Trophoblast cell (in vitro differentiated cells and primary cell): ENCODE results near the gene XYLT1.

Experiments
- DNase-seq, 2 donors: peaks; one replicate each; pipeline ENCODE4 v3.0.0-alpha.2; 2016
- H2AFZ ChIP-seq: 2 replicates; pipeline ENCODE4 v1.6.1; 2013; ENCODE audit warnings: low read length, moderate library complexity, mild to moderate bottlenecking; ENCODE audit not compliant: insufficient read depth, poor library complexity
- H2AK5ac ChIP-seq: 2 replicates; pipeline ENCODE4 v1.6.1; 2013; ENCODE audit warnings: mild to moderate bottlenecking, low read length
- H2BK120ac ChIP-seq: 2 replicates; pipeline ENCODE4 v1.6.1; 2013; ENCODE audit warnings: low read length, mild to moderate bottlenecking, moderate library complexity; ENCODE audit not compliant: insufficient read depth, poor library complexity
- H2BK12ac ChIP-seq: 2 replicates; pipeline ENCODE4 v1.6.1; 2013; ENCODE audit warnings: mild to moderate bottlenecking, low read length, moderate library complexity
- H2BK5ac ChIP-seq: 2 replicates; pipeline ENCODE4 v1.6.1; 2013; ENCODE audit warnings: low read length, low read depth, moderate library complexity, mild to moderate bottlenecking; ENCODE audit not compliant: poor library complexity
- H3K14ac ChIP-seq: 2 replicates; pipeline ENCODE4 v1.6.1; 2013; ENCODE audit warnings: mild to moderate bottlenecking, low read length
- H3K18ac ChIP-seq: 2 replicates; pipeline ENCODE4 v1.6.1; 2013; ENCODE audit warnings: mild to moderate bottlenecking, low read length
- H3K23ac ChIP-seq: 2 replicates; pipeline ENCODE4 v1.6.1; 2013; ENCODE audit warnings: low read length
- H3K27ac ChIP-seq: 2 replicates; pipeline ENCODE4 v1.5.1; 2013; ENCODE audit warnings: low read depth, mild to moderate bottlenecking, inconsistent platforms, low read length, moderate library complexity
- H3K27me3 ChIP-seq: 2 replicates; pipeline ENCODE4 v1.6.1; 2013; ENCODE audit warnings: inconsistent platforms, mild to moderate bottlenecking, low read length, moderate library complexity; ENCODE audit not compliant: insufficient read depth
- H3K36me3 ChIP-seq, 2 experiments: 1 replicate in 1 of 2; 2 replicates in 1 of 2; pipeline ENCODE4 v1.6.1; 2013; ENCODE audit warnings: low read length in 2 of 2, mild to moderate bottlenecking in 2 of 2, moderate library complexity in 1 of 2; ENCODE audit not compliant: insufficient read depth in 2 of 2, control insufficient read depth in 1 of 2
- H3K4ac ChIP-seq: 2 replicates; pipeline ENCODE4 v1.6.1; 2013; ENCODE audit warnings: low read depth, mild to moderate bottlenecking, low read length, moderate library complexity
- H3K4me1 ChIP-seq, 2 experiments: 1 replicate in 1 of 2; 2 replicates in 1 of 2; pipeline ENCODE4 v1.6.1; 2013; ENCODE audit warnings: low read length in 2 of 2, mild to moderate bottlenecking in 2 of 2, moderate library complexity in 1 of 2; ENCODE audit not compliant: insufficient read depth in 2 of 2, control insufficient read depth in 1 of 2
- H3K4me2 ChIP-seq: 2 replicates; pipeline ENCODE4 v1.6.1; 2013; ENCODE audit warnings: inconsistent platforms, mild to moderate bottlenecking, low read length, moderate library complexity
- H3K4me3 ChIP-seq: 2 replicates; pipeline ENCODE4 v1.5.1; 2013; ENCODE audit warnings: mild to moderate bottlenecking, low read depth, low read length, inconsistent platforms
- H3K79me1 ChIP-seq: one replicate; pipeline ENCODE4 v1.6.1; 2013; ENCODE audit warnings: low read length
- H3K79me2 ChIP-seq: 2 replicates; pipeline ENCODE4 v1.6.1; 2013; ENCODE audit warnings: low read length, mild to moderate bottlenecking; ENCODE audit not compliant: control insufficient read depth, insufficient read depth, poor library complexity
- H3K9ac ChIP-seq: 2 replicates; pipeline ENCODE4 v1.6.1; 2013; ENCODE audit warnings: mild to moderate bottlenecking, low read length
- H3K9me3 ChIP-seq: 2 replicates; pipeline ENCODE4 v1.6.1; 2013; ENCODE audit warnings: low read depth, mild to moderate bottlenecking, control low read depth, inconsistent platforms, low read length; ENCODE audit not compliant: insufficient read depth
- H4K12ac ChIP-seq: 2 replicates; pipeline ENCODE4 v1.6.1; 2013; ENCODE audit warnings: low read depth, mild to moderate bottlenecking, low read length, moderate library complexity
- H4K8ac ChIP-seq: 2 replicates; pipeline ENCODE4 v1.6.1; 2013; ENCODE audit warnings: low read depth, mild to moderate bottlenecking, low read length, moderate library complexity
- H4K91ac ChIP-seq: one replicate; pipeline ENCODE4 v1.6.1; 2013; ENCODE audit warnings: low read depth, mild to moderate bottlenecking, low read length, moderate library complexity
- WGBS: extraction: QIAGEN DNeasy Blood & Tissue Kit; methylation state at CpG from one replicate; pipeline ENCODE4 v1.1.7; 2013; ENCODE audit warnings: missing lambda C conversion rate; ENCODE audit not compliant: insufficient read length, insufficient coverage; ENCODE audit errors: extremely low coverage; 5-methylcytosine and 5-hydroxymethylcytosine counted together

Gene XYLT1

GRCh38 chr16:17213974-17214373 is 256.8 kb downstream of the XYLT1 start:
- no peak overlapping the region for H3K14ac ChIP-seq
- H4K12ac ChIP-seq: no peak overlapping the region
- no peak overlapping the region for H4K91ac ChIP-seq
- H3K9me3 ChIP-seq: no peaks in the 10 kb centered on the region
- H2BK5ac ChIP-seq: no peak overlapping the region
- no peak overlapping the region for H3K4me2 ChIP-seq
- no peaks in the 10 kb centered on the region for H3K27me3 ChIP-seq
- H3K4ac ChIP-seq: no peak overlapping the region
- H3K9ac ChIP-seq: no peak overlapping the region
- H3K23ac ChIP-seq: no peak overlapping the region
- no peak overlapping the region for H3K4me3 ChIP-seq
- H3K36me3 ChIP-seq: no peaks in the 10 kb centered on the region
- no peak overlapping the region for H3K18ac ChIP-seq
- no peak overlapping the region for H3K27ac ChIP-seq
- H2BK12ac ChIP-seq: no peak overlapping the region
- H3K4me1 ChIP-seq: no peaks in the 10 kb centered on the region
- no CpG with 5 or more reads among the region's 3 CpGs for WGBS
- no peak overlapping the region for H4K8ac ChIP-seq
- H3K79me2 ChIP-seq: no peaks in the 10 kb centered on the region
- DNase-seq: no peak
- no peak overlapping the region for H2AK5ac ChIP-seq
- no peaks in the 10 kb centered on the region for H3K79me1 ChIP-seq
- H2AFZ ChIP-seq: no peak overlapping the region
- H2BK120ac ChIP-seq: no peak overlapping the region

GRCh38 chr16:17213025-17213424 is 257.7 kb downstream of the XYLT1 start:
- H3K79me1 ChIP-seq: no peaks in the 10 kb centered on the region
- H2BK5ac ChIP-seq: no peak overlapping the region
- no peak overlapping the region for H3K9ac ChIP-seq
- WGBS: no CpG with 5 or more reads among the region's 2 CpGs
- H3K27me3 ChIP-seq: no peaks in the 10 kb centered on the region
- H3K14ac ChIP-seq: no peak overlapping the region
- H3K27ac ChIP-seq: no peak overlapping the region
- H2AK5ac ChIP-seq: no peak overlapping the region
- no peaks in the 10 kb centered on the region for H3K9me3 ChIP-seq
- H3K4me1 ChIP-seq: no peaks in the 10 kb centered on the region
- H2BK12ac ChIP-seq: no peak overlapping the region
- no peak overlapping the region for H2BK120ac ChIP-seq
- H4K12ac ChIP-seq: no peak overlapping the region
- H4K8ac ChIP-seq: no peak overlapping the region
- no peak overlapping the region for H2AFZ ChIP-seq
- no peak overlapping the region for H3K4me2 ChIP-seq
- no peak overlapping the region for H3K4ac ChIP-seq
- H4K91ac ChIP-seq: no peak overlapping the region
- H3K23ac ChIP-seq: no peak overlapping the region
- H3K18ac ChIP-seq: no peak overlapping the region
- DNase-seq: no peak
- H3K79me2 ChIP-seq: no peaks in the 10 kb centered on the region
- H3K36me3 ChIP-seq: no peaks in the 10 kb centered on the region
- no peak overlapping the region for H3K4me3 ChIP-seq

GRCh38 chr16:17212606-17213005 is 258.2 kb downstream of the XYLT1 start:
- no peak overlapping the region for H4K12ac ChIP-seq
- H3K9me3 ChIP-seq: no peaks in the 10 kb centered on the region
- H3K14ac ChIP-seq: no peak overlapping the region
- DNase-seq: no peak
- H3K18ac ChIP-seq: no peak overlapping the region
- H2AFZ ChIP-seq: no peak overlapping the region
- no peak overlapping the region for H3K4ac ChIP-seq
- no peaks in the 10 kb centered on the region for H3K79me2 ChIP-seq
- H3K4me2 ChIP-seq: no peak overlapping the region
- H3K4me1 ChIP-seq: no peaks in the 10 kb centered on the region
- H3K23ac ChIP-seq: no peak overlapping the region
- H2AK5ac ChIP-seq: no peak overlapping the region
- H3K27me3 ChIP-seq: no peaks in the 10 kb centered on the region
- H2BK5ac ChIP-seq: no peak overlapping the region
- H3K27ac ChIP-seq: no peak overlapping the region
- no peaks in the 10 kb centered on the region for H3K36me3 ChIP-seq
- no peak overlapping the region for H4K8ac ChIP-seq
- H2BK12ac ChIP-seq: no peak overlapping the region
- H3K4me3 ChIP-seq: no peak overlapping the region
- H3K9ac ChIP-seq: no peak overlapping the region
- WGBS: no CpG with 5 or more reads among the region's 6 CpGs
- H2BK120ac ChIP-seq: no peak overlapping the region
- no peaks in the 10 kb centered on the region for H3K79me1 ChIP-seq
- H4K91ac ChIP-seq: no peak overlapping the region

DNA sequence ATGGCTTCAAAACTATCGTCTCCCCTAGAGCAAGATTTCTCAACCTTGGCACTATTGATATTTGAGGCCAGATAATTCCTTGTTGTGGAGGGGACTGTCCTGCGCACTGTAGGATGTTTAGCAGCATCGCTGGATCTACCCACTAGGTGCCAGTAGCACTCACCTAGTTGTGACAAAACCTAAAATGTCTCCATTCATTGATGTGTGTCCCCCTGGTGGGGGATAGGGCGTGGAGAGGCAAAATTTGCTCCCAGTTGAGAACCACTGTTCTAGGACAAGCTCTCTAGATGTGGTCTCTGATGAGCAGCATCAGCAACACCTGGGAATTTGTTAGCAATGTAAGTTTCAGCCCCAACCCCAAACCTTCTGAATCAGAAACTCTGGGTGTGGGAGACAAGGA is 259.0 kb downstream of the XYLT1 start:
- no peak overlapping the region for H3K4ac ChIP-seq
- no peak overlapping the region for H2AK5ac ChIP-seq
- H3K4me1 ChIP-seq: no peaks in the 10 kb centered on the region
- H3K36me3 ChIP-seq: no peaks in the 10 kb centered on the region
- H4K8ac ChIP-seq: no peak overlapping the region
- H3K79me1 ChIP-seq: no peaks in the 10 kb centered on the region
- DNase-seq: peak in 1 of 2 donors; percentile 32
- H3K9me3 ChIP-seq: no peaks in the 10 kb centered on the region
- H3K27me3 ChIP-seq: no peaks in the 10 kb centered on the region
- no peak overlapping the region for H3K18ac ChIP-seq
- no peak overlapping the region for H2BK12ac ChIP-seq
- no CpG with 5 or more reads among the region's 4 CpGs for WGBS
- H2BK120ac ChIP-seq: no peak overlapping the region
- H3K23ac ChIP-seq: no peak overlapping the region
- H3K9ac ChIP-seq: no peak overlapping the region
- no peaks in the 10 kb centered on the region for H3K79me2 ChIP-seq
- no peak overlapping the region for H3K27ac ChIP-seq
- no peak overlapping the region for H2AFZ ChIP-seq
- H3K4me2 ChIP-seq: no peak overlapping the region
- H3K4me3 ChIP-seq: no peak overlapping the region
- H4K91ac ChIP-seq: no peak overlapping the region
- H3K14ac ChIP-seq: no peak overlapping the region
- H2BK5ac ChIP-seq: no peak overlapping the region
- no peak overlapping the region for H4K12ac ChIP-seq
